ENCODE results near the gene UBL4A. TPM values are rescaled to one million over a fixed set of nuclear protein-coding genes. Genes with fewer than 3 reads are reported as not detected.

UBL4A gene
- total and polyA plus RNA-seq, 4 donors, result 21.3 to 39.6 (median 30.6) TPM

- 92 to 95% methylated on average over 12 to 14 of the region's 14 CpGs for WGBS, 2 donors
- no peak for TF ChIP-seq CTCF (IDR thresholded peaks at IDR 0.05; ENCODE audit: control extremely low read depth, extremely low read depth)
These were observed 16.0 kb downstream of the UBL4A start for GRCh38 chrX:154470434-154470833.

GRCh38 chrX:154469880-154470279, 16.5 kb downstream of the UBL4A start:
- ATAC-seq (ENCODE audit: insufficient read depth, low FRiP score) (no peak), DNase-seq (no peak)
- TF ChIP-seq CTCF (IDR thresholded peaks at IDR 0.05; ENCODE audit: control extremely low read depth, extremely low read depth), result no peak
- Histone ChIP-seq H3K27ac (ENCODE audit: low read depth in 1 of 2, low read length in 1 of 2) (no peak overlapping the region), H3K4me3 (no peak overlapping the region), H3K36me3 (ENCODE audit: control insufficient read depth in 4 of 4, insufficient read depth in 4 of 4, low read length in 4 of 4) (peaks cover 2 to 43% (median 7%) of the 10 kb centered on the region in 4 donors), H3K4me1 (ENCODE audit: control insufficient read depth in 5 of 5, insufficient read depth in 5 of 5, low read length in 5 of 5) (no peaks in the 10 kb centered on the region), H3K9ac (ENCODE audit: insufficient read depth in 1 of 2, low read length in 2 of 2) (no peak overlapping the region), H3K9me3 (ENCODE audit: control insufficient read depth in 4 of 4, insufficient read depth in 3 of 4, low read length in 3 of 4) (peaks cover 0 to 7% (median 0%) of the 10 kb centered on the region in 4 donors), H3K27me3 (ENCODE audit: control insufficient read depth in 3 of 3, insufficient read depth in 3 of 3, low read length in 2 of 3) (no peaks in the 10 kb centered on the region)
- 93 to 94% methylated on average over 11 to 18 of the region's 18 CpGs for WGBS, 2 donors

More at GRCh38 chrX:154470434-154470833, 16.0 kb downstream of the UBL4A start:
- no peak overlapping the region for H3K9ac ChIP-seq (ENCODE audit: insufficient read depth in 1 of 2, low read length in 2 of 2)
- no peak overlapping the region for H3K27ac ChIP-seq (ENCODE audit: low read depth in 1 of 2, low read length in 1 of 2)
- H3K9me3 ChIP-seq (ENCODE audit: control insufficient read depth in 4 of 4, insufficient read depth in 3 of 4, low read length in 3 of 4), result peaks cover 0 to 7% (median 0%) of the 10 kb centered on the region in 4 donors
- no peak for ATAC-seq (ENCODE audit: insufficient read depth, low FRiP score)
- H3K36me3 ChIP-seq (ENCODE audit: control insufficient read depth in 4 of 4, insufficient read depth in 4 of 4, low read length in 4 of 4), result peaks cover 2 to 43% (median 6%) of the 10 kb centered on the region in 4 donors
- DNase-seq, result no peak
- no peaks in the 10 kb centered on the region for H3K27me3 ChIP-seq (ENCODE audit: control insufficient read depth in 3 of 3, insufficient read depth in 3 of 3, low read length in 2 of 3)
- H3K4me1 ChIP-seq (ENCODE audit: control insufficient read depth in 5 of 5, insufficient read depth in 5 of 5, low read length in 5 of 5), result no peaks in the 10 kb centered on the region
- no peak overlapping the region for H3K4me3 ChIP-seq

- no peak for TF ChIP-seq CTCF (IDR thresholded peaks at IDR 0.05; ENCODE audit: control extremely low read depth, extremely low read depth)
- H3K9ac ChIP-seq (ENCODE audit: insufficient read depth in 1 of 2, low read length in 2 of 2), result no peak overlapping the region
- WGBS, 2 donors, result 87 to 95% methylated on average over 6 to 9 of the region's 9 CpGs
- DNase-seq (no peak), ATAC-seq (ENCODE audit: insufficient read depth, low FRiP score) (no peak)
- H3K4me1 ChIP-seq (ENCODE audit: control insufficient read depth in 5 of 5, insufficient read depth in 5 of 5, low read length in 5 of 5), result no peaks in the 10 kb centered on the region
- no peaks in the 10 kb centered on the region for H3K27me3 ChIP-seq (ENCODE audit: control insufficient read depth in 3 of 3, insufficient read depth in 3 of 3, low read length in 2 of 3)
- peaks cover 2 to 43% (median 9%) of the 10 kb centered on the region in 4 donors for H3K36me3 ChIP-seq (ENCODE audit: control insufficient read depth in 4 of 4, insufficient read depth in 4 of 4, low read length in 4 of 4)
- H3K9me3 ChIP-seq (ENCODE audit: control insufficient read depth in 4 of 4, insufficient read depth in 3 of 4, low read length in 3 of 4), result peaks cover 0 to 7% (median 0%) of the 10 kb centered on the region in 4 donors
- H3K27ac ChIP-seq (ENCODE audit: low read depth in 1 of 2, low read length in 1 of 2), result no peak overlapping the region
- no peak overlapping the region for H3K4me3 ChIP-seq
These were observed 17.3 kb downstream of the UBL4A start for GRCh38 chrX:154469114-154469513.

- H3K4me3 ChIP-seq, result no peak overlapping the region
- peaks cover 2 to 43% (median 9%) of the 10 kb centered on the region in 4 donors for H3K36me3 ChIP-seq (ENCODE audit: control insufficient read depth in 4 of 4, insufficient read depth in 4 of 4, low read length in 4 of 4)
- H3K9me3 ChIP-seq (ENCODE audit: control insufficient read depth in 4 of 4, insufficient read depth in 3 of 4, low read length in 3 of 4), result peaks cover 0 to 7% (median 0%) of the 10 kb centered on the region in 4 donors
- 96 to 97% methylated on average over 19 to 23 of the region's 23 CpGs for WGBS, 2 donors
- no peak for DNase-seq
- H3K9ac ChIP-seq (ENCODE audit: insufficient read depth in 1 of 2, low read length in 2 of 2), result no peak overlapping the region
- H3K27ac ChIP-seq (ENCODE audit: low read depth in 1 of 2, low read length in 1 of 2), result no peak overlapping the region
- H3K27me3 ChIP-seq (ENCODE audit: control insufficient read depth in 3 of 3, insufficient read depth in 3 of 3, low read length in 2 of 3), result no peaks in the 10 kb centered on the region
- TF ChIP-seq CTCF (IDR thresholded peaks at IDR 0.05; ENCODE audit: control extremely low read depth, extremely low read depth), result no peak
- ATAC-seq (ENCODE audit: insufficient read depth, low FRiP score), result no peak
- H3K4me1 ChIP-seq (ENCODE audit: control insufficient read depth in 5 of 5, insufficient read depth in 5 of 5, low read length in 5 of 5), result no peaks in the 10 kb centered on the region
These were observed 18.2 kb downstream of the UBL4A start for GRCh38 chrX:154468217-154468616.
